ENCODE results near the gene MAP7. TPM values are rescaled to one million over a fixed set of nuclear protein-coding genes. Genes with fewer than 3 reads are reported as not detected.

MAP7 gene
- total and polyA plus RNA-seq, 2 experiments from 2014 or later: 44.7 to 49.2 TPM

DNA sequence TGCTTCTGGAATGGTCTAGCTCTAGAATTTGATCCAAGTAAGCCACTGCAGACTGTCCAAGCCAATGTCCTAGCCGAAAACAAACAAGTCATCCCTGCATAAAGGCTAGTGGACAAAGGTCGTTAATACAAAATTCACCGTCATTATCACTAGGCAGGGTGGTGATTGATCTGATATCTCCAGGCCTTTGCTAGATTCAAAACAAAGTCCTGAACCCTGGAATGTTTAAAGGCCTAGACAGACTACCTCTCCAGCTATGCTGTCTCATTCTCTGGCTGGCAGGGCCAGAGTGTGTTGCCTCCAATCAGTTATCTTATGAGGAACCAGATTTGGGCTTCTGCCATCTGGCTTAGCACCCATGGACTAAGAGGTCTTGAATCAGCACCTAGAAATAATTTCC is 38.3 kb downstream of the MAP7 start:
- Histone ChIP-seq H4K20me1 (replicated peaks; ENCODE audit: insufficient read depth) (no peaks in the 10 kb centered on the region; the same call in 1 of the 2 replicates), H3K27ac (ENCODE audit: low read depth) (no peak overlapping the region), H2AFZ (no peak overlapping the region), H3K4me2 (no peak overlapping the region), H3K27me3 (ENCODE audit: insufficient read depth) (no peaks in the 10 kb centered on the region), H3K4me1 (ENCODE audit: insufficient read depth) (peaks cover 8% of the 10 kb centered on the region), H3K79me2 (replicated peaks; ENCODE audit: insufficient read depth) (peaks cover 93% of the 10 kb centered on the region), H3K9me2 (ENCODE audit: insufficient read depth) (no peaks in the 10 kb centered on the region), H3K4me3 (no peak overlapping the region), H3F3A (replicated peaks; ENCODE audit: low read depth) (no peaks in the 10 kb centered on the region), H3K36me3 (ENCODE audit: insufficient read depth) (no peaks in the 10 kb centered on the region)
- no peaks in the 10 kb centered on the region for H3K9me3 Mint-ChIP-seq
- ATAC-seq: no peak
- peaks cover 23% of the 10 kb centered on the region for H3K4me1 Mint-ChIP-seq
- no peak overlapping the region; the same call in none of the 2 replicates for H3K27ac Mint-ChIP-seq
- H3K36me3 Mint-ChIP-seq (ENCODE audit: low read depth): peaks cover 32% of the 10 kb centered on the region
- TF ChIP-seq EZH2 (IDR thresholded peaks at IDR 0.05; ENCODE audit: low read depth, unreplicated experiment): no peak
- TF ChIP-seq NANOG (IDR thresholded peaks at IDR 0.05; ENCODE audit: borderline replicate concordance): no peak
- no peak for TF ChIP-seq ZNF114 (CRISPR knock-in tag; IDR thresholded peaks at IDR 0.05)
- TF ChIP-seq ZNF331 (CRISPR knock-in tag; IDR thresholded peaks at IDR 0.05; ENCODE audit: low read depth): no peak
- no peak for TF ChIP-seq STAT1 (IDR thresholded peaks at IDR 0.05; ENCODE audit: unreplicated experiment)
- TF ChIP-seq, protein P1, sequence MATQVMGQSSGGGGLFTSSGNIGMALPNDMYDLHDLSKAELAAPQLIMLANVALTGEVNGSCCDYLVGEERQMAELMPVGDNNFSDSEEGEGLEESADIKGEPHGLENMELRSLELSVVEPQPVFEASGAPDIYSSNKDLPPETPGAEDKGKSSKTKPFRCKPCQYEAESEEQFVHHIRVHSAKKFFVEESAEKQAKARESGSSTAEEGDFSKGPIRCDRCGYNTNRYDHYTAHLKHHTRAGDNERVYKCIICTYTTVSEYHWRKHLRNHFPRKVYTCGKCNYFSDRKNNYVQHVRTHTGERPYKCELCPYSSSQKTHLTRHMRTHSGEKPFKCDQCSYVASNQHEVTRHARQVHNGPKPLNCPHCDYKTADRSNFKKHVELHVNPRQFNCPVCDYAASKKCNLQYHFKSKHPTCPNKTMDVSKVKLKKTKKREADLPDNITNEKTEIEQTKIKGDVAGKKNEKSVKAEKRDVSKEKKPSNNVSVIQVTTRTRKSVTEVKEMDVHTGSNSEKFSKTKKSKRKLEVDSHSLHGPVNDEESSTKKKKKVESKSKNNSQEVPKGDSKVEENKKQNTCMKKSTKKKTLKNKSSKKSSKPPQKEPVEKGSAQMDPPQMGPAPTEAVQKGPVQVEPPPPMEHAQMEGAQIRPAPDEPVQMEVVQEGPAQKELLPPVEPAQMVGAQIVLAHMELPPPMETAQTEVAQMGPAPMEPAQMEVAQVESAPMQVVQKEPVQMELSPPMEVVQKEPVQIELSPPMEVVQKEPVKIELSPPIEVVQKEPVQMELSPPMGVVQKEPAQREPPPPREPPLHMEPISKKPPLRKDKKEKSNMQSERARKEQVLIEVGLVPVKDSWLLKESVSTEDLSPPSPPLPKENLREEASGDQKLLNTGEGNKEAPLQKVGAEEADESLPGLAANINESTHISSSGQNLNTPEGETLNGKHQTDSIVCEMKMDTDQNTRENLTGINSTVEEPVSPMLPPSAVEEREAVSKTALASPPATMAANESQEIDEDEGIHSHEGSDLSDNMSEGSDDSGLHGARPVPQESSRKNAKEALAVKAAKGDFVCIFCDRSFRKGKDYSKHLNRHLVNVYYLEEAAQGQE (IDR thresholded peaks at IDR 0.05; ENCODE audit: unreplicated experiment): no peak
- TF ChIP-seq, protein P2, sequence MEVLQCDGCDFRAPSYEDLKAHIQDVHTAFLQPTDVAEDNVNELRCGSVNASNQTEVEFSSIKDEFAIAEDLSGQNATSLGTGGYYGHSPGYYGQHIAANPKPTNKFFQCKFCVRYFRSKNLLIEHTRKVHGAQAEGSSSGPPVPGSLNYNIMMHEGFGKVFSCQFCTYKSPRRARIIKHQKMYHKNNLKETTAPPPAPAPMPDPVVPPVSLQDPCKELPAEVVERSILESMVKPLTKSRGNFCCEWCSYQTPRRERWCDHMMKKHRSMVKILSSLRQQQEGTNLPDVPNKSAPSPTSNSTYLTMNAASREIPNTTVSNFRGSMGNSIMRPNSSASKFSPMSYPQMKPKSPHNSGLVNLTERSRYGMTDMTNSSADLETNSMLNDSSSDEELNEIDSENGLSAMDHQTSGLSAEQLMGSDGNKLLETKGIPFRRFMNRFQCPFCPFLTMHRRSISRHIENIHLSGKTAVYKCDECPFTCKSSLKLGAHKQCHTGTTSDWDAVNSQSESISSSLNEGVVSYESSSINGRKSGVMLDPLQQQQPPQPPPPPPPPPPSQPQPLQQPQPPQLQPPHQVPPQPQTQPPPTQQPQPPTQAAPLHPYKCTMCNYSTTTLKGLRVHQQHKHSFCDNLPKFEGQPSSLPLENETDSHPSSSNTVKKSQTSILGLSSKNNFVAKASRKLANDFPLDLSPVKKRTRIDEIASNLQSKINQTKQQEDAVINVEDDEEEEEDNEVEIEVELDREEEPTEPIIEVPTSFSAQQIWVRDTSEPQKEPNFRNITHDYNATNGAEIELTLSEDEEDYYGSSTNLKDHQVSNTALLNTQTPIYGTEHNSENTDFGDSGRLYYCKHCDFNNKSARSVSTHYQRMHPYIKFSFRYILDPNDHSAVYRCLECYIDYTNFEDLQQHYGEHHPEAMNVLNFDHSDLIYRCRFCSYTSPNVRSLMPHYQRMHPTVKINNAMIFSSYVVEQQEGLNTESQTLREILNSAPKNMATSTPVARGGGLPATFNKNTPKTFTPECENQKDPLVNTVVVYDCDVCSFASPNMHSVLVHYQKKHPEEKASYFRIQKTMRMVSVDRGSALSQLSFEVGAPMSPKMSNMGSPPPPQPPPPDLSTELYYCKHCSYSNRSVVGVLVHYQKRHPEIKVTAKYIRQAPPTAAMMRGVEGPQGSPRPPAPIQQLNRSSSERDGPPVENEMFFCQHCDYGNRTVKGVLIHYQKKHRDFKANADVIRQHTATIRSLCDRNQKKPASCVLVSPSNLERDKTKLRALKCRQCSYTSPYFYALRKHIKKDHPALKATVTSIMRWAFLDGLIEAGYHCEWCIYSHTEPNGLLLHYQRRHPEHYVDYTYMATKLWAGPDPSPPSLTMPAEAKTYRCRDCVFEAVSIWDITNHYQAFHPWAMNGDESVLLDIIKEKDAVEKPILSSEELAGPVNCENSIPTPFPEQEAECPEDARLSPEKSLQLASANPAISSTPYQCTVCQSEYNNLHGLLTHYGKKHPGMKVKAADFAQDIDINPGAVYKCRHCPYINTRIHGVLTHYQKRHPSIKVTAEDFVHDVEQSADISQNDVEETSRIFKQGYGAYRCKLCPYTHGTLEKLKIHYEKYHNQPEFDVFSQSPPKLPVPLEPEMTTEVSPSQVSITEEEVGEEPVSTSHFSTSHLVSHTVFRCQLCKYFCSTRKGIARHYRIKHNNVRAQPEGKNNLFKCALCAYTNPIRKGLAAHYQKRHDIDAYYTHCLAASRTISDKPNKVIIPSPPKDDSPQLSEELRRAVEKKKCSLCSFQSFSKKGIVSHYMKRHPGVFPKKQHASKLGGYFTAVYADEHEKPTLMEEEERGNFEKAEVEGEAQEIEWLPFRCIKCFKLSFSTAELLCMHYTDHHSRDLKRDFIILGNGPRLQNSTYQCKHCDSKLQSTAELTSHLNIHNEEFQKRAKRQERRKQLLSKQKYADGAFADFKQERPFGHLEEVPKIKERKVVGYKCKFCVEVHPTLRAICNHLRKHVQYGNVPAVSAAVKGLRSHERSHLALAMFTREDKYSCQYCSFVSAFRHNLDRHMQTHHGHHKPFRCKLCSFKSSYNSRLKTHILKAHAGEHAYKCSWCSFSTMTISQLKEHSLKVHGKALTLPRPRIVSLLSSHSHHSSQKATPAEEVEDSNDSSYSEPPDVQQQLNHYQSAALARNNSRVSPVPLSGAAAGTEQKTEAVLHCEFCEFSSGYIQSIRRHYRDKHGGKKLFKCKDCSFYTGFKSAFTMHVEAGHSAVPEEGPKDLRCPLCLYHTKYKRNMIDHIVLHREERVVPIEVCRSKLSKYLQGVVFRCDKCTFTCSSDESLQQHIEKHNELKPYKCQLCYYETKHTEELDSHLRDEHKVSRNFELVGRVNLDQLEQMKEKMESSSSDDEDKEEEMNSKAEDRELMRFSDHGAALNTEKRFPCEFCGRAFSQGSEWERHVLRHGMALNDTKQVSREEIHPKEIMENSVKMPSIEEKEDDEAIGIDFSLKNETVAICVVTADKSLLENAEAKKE (CRISPR knock-in tag; IDR thresholded peaks at IDR 0.05): no peak
- no peak for TF ChIP-seq CREB1 (CRISPR knock-in tag; IDR thresholded peaks at IDR 0.05; ENCODE audit: low read depth)
- no peak for TF ChIP-seq JUNB (IDR thresholded peaks at IDR 0.05; ENCODE audit: unreplicated experiment)
- DNase-seq (ENCODE audit: low spot score): no peak
- H3K27me3 Mint-ChIP-seq (ENCODE audit: insufficient read depth, low read depth, poor library complexity): no peaks in the 10 kb centered on the region
- no peak overlapping the region for H3K4me3 Mint-ChIP-seq
